Type B pancreatic cell (in vitro differentiated cells): ENCODE results near the gene SMIM12. TPM values are rescaled to one million over a fixed set of nuclear protein-coding genes. Genes with fewer than 3 reads are reported as not detected.

Experiments used
- DNase-seq: peaks from one replicate; pipeline ENCODE4 v3.0.0; 2021; ENCODE audit warnings: mixed read lengths; ENCODE audit not compliant: unreplicated experiment; ENCODE audit errors: extremely low spot score
- H3K27ac Mint-ChIP-seq: 2 replicates; pipeline ENCODE4 v1.8.0; 2021; ENCODE audit warnings: mild to moderate bottlenecking, mixed read lengths
- H3K27me3 Mint-ChIP-seq: 2 replicates; pipeline ENCODE4 v1.8.0; 2021; ENCODE audit warnings: mixed read lengths
- H3K36me3 Mint-ChIP-seq: 2 replicates; pipeline ENCODE4 v1.8.0; 2021; ENCODE audit warnings: mixed read lengths
- H3K4me1 Mint-ChIP-seq: one replicate; pipeline ENCODE4 v1.8.0; 2021; ENCODE audit warnings: mixed read lengths; ENCODE audit not compliant: unreplicated experiment
- H3K4me3 Mint-ChIP-seq: 2 replicates; pipeline ENCODE4 v1.8.0; 2021; ENCODE audit warnings: mild to moderate bottlenecking, mixed read lengths
- H3K9me3 Mint-ChIP-seq: 2 replicates; pipeline ENCODE4 v1.8.0; 2021; ENCODE audit warnings: mixed read lengths
- total RNA-seq: library from RNA; stranded (reverse); gene quantifications from 2 replicates; pipeline ENCODE4 v1.2.1, GENCODE V29; 2021; ENCODE audit warnings: low replicate concordance
- TF ChIP-seq, protein P1 (sequence below): fragments of 200-600 bp; sonication (generic); conservative IDR thresholded peaks from 2 replicates; pipeline ENCODE4 v1.5.0; 2021; ENCODE audit warnings: antibody characterized with exemption, mild to moderate bottlenecking

Gene SMIM12
- total RNA-seq, 1 donor from 2014 or later = 39.0 TPM

DNA sequence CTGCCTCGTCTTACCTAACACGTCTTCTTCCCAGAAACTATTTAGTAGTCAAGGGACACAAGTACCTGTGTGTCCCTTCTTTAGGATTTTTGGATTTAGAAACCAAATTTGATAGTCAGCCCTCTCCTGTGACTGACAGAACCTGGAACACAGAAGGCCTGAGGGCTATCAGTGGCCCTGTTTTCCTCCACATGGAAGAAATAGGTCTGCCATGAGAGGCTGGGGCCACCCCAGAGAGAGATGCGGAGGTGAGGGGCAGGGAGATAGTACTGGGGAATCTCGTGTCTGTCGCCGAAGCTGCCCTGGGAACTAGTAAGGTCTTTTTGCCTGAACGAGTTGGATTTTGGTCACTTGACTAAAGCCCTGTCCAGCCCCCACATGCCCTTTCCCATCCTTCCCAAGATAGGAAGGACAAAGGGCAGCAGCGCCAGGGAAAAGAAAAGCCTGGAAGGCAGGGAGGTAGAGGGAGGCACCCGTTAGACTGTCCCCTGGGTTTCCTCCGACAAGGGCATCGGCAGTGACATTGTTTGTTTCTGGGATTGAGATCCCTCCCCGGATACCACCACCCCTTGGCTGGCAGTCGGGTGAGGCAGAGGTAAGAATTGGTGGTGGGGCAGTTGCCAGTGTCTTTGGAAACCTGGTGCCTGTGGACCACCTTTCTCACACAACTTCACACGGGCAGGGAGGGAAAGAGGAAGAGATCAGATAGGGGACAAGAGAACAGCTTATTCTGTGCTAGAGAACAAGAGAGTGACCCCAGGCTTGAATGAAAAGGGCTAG is 19.8 kb downstream of the SMIM12 start:
- Mint-ChIP-seq H3K27me3 (no peaks in the 10 kb centered on the region), H3K9me3 (no peaks in the 10 kb centered on the region), H3K4me1 (peaks cover 18% of the 10 kb centered on the region), H3K36me3 (no peaks in the 10 kb centered on the region), H3K4me3 (no peak overlapping the region), H3K27ac (no peak overlapping the region)
- TF ChIP-seq, protein P1, sequence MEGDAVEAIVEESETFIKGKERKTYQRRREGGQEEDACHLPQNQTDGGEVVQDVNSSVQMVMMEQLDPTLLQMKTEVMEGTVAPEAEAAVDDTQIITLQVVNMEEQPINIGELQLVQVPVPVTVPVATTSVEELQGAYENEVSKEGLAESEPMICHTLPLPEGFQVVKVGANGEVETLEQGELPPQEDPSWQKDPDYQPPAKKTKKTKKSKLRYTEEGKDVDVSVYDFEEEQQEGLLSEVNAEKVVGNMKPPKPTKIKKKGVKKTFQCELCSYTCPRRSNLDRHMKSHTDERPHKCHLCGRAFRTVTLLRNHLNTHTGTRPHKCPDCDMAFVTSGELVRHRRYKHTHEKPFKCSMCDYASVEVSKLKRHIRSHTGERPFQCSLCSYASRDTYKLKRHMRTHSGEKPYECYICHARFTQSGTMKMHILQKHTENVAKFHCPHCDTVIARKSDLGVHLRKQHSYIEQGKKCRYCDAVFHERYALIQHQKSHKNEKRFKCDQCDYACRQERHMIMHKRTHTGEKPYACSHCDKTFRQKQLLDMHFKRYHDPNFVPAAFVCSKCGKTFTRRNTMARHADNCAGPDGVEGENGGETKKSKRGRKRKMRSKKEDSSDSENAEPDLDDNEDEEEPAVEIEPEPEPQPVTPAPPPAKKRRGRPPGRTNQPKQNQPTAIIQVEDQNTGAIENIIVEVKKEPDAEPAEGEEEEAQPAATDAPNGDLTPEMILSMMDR = no peak
- no peak for DNase-seq

DNA sequence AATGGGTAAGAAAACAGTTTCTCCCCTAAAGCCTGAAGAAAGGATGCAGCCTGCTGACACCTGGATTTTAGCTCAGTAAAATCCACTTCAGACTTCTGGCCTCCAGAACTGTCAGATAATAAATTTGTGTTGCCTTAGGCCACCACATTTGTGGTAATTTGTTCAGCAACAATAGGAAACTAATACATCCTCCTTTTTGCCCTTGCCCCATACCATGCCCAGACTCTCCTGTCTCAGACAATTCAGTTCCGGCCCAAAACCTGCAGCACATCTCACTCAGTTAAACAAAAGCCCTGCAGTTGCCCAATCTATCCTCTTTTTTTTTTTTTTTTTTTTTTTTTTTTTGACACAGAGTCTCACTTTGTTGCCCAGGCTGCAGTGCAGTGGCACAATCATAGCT is 25.8 kb downstream of the SMIM12 start:
- Mint-ChIP-seq H3K27ac (no peak overlapping the region), H3K36me3 (no peaks in the 10 kb centered on the region), H3K4me1 (peaks cover 12% of the 10 kb centered on the region), H3K27me3 (no peaks in the 10 kb centered on the region), H3K4me3 (no peak overlapping the region), H3K9me3 (no peaks in the 10 kb centered on the region)
- TF ChIP-seq, protein P1 = no peak
- no peak for DNase-seq

DNA sequence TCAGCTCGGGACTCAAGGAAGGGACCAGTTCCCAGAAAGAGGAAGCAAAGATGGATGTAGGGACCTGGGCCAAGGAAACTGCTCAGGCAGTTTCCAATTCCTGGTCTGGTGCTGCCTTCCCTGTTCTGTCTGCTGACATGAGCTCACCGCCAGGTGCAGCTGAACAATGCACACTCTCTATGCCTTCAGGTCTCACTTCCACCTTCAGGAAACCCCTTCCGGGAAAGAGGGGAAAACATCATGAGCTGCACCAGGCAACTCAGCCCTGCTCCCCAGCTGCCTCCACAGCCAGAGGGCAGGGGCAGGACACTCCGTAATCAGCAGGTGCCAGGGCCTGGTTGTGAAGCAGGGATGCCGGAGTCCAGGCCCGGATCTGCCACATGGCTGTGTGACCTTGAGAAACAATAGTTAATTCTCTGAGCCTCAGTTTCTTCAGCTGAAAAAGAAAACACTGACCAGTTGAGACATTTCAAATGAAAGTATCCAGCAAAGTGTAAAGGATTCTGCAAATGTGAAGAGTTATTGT is 27.8 kb downstream of the SMIM12 start:
- Mint-ChIP-seq H3K4me3 (no peak overlapping the region), H3K4me1 (peaks cover 18% of the 10 kb centered on the region), H3K27ac (no peak overlapping the region), H3K9me3 (no peaks in the 10 kb centered on the region), H3K36me3 (no peaks in the 10 kb centered on the region), H3K27me3 (peaks cover 4% of the 10 kb centered on the region)
- TF ChIP-seq, protein P1 = no peak
- no peak for DNase-seq

DNA sequence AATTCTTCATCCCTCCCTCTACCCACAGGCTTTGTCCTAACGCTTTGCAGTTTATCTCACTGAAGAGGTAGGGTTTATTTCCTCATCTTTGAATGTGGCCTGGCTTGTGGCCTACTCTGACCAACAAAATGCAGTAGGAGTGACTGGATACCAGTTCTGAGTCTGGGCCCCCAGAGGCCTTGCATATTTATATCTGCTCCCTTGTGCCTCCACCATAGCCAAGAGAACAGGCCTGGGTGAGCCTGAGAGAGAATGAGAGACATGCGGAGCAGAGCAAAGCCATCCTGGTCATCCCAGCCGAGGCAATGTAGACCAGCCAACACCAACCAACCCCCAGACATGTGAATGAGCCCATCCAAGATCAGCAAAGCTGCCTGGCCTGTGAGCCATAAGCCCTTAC is 30.3 kb downstream of the SMIM12 start:
- peaks cover 4% of the 10 kb centered on the region for H3K27me3 Mint-ChIP-seq
- no peak for DNase-seq
- TF ChIP-seq, protein P1 = no peak
- no peaks in the 10 kb centered on the region for H3K36me3 Mint-ChIP-seq
- H3K4me3 Mint-ChIP-seq = no peak overlapping the region
- no peaks in the 10 kb centered on the region for H3K9me3 Mint-ChIP-seq
- H3K27ac Mint-ChIP-seq = no peak overlapping the region
- H3K4me1 Mint-ChIP-seq = peaks cover 14% of the 10 kb centered on the region

DNA sequence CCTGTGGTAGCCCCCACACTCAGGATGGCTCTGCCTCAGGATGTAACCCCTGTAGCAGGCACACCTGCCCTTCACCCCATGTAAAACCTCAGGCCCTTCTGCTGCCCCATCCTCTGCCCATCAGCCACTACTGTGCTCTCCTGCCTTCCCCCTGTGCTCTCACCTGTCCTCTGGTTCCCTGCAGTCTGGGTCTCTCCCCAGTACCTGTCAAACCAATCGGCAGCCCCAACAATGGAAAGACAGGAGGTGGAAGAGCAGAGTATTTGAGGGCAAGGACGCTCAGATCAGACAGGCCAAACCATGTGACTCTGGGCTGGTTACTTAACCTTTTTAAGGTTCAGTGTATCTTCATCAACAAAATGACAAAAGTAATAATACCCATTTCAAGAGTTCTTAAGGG is 30.9 kb downstream of the SMIM12 start:
- Mint-ChIP-seq H3K4me1 (peaks cover 14% of the 10 kb centered on the region), H3K9me3 (no peaks in the 10 kb centered on the region), H3K27me3 (peaks cover 4% of the 10 kb centered on the region), H3K4me3 (no peak overlapping the region), H3K36me3 (no peaks in the 10 kb centered on the region), H3K27ac (no peak overlapping the region)
- no peak for DNase-seq
- TF ChIP-seq, protein P1 = no peak
